ENCODE data around the gene PPP1R16B.
"Not testable (repeated sequence)": the region's sequence is repeated elsewhere in the genome, so short reads cannot be mapped to it uniquely, and the experiment has no call there.

Gene PPP1R16B

GRCh38 chr20:38855356-38855755 is 49.9 kb downstream of the PPP1R16B start:
- no peak for DNase-seq

- no peak for DNase-seq
These were observed 51.1 kb downstream of the PPP1R16B start for GRCh38 chr20:38856570-38856969.

GRCh38 chr20:38857703-38858102 is 52.2 kb downstream of the PPP1R16B start:
- DNase-seq = no peak

- DNase-seq = no peak
These were observed 53.7 kb downstream of the PPP1R16B start for GRCh38 chr20:38859070-38859690.

GRCh38 chr20:38859857-38860256 is 54.4 kb downstream of the PPP1R16B start:
- not testable (repeated sequence) for DNase-seq

- DNase-seq = no peak
These were observed 55.5 kb downstream of the PPP1R16B start for GRCh38 chr20:38861071-38861401.

- DNase-seq = no peak
These were observed 56.7 kb downstream of the PPP1R16B start for GRCh38 chr20:38862226-38862625.

- DNase-seq = no peak
These were observed 57.7 kb downstream of the PPP1R16B start for GRCh38 chr20:38863024-38863851.

- no peak for DNase-seq
These were observed 59.2 kb downstream of the PPP1R16B start for GRCh38 chr20:38864662-38865061.

- no peak for DNase-seq
These were observed 61.0 kb downstream of the PPP1R16B start for GRCh38 chr20:38866265-38867061.

GRCh38 chr20:38867062-38867359 is 61.5 kb downstream of the PPP1R16B start:
- DNase-seq = no peak

GRCh38 chr20:38870733-38871559 is 65.4 kb downstream of the PPP1R16B start:
- no peak for DNase-seq

- no peak for DNase-seq
These were observed 66.1 kb downstream of the PPP1R16B start for GRCh38 chr20:38871560-38871953.

- no peak for DNase-seq
These were observed 66.5 kb downstream of the PPP1R16B start for GRCh38 chr20:38872036-38872435.

- DNase-seq = no peak
These were observed 67.1 kb downstream of the PPP1R16B start for GRCh38 chr20:38872491-38873049.

GRCh38 chr20:38873050-38873581 is 67.6 kb downstream of the PPP1R16B start:
- DNase-seq = no peak

- DNase-seq = peak; percentile 32
These were observed 69.1 kb downstream of the PPP1R16B start for GRCh38 chr20:38874460-38875174.

GRCh38 chr20:38875175-38875993 is 69.9 kb downstream of the PPP1R16B start:
- peak; percentile 23 for DNase-seq

GRCh38 chr20:38877483-38877882 is 72.0 kb downstream of the PPP1R16B start:
- no peak for DNase-seq

GRCh38 chr20:38878866-38879265 is 73.4 kb downstream of the PPP1R16B start:
- DNase-seq = no peak
